B cell (primary cell): ENCODE results near the gene GTF2A1.

ENCODE experiments used
- CTCF ChIP-seq: fragments of 200-600 bp; IDR thresholded peaks from one replicate; pipeline ENCODE4 v1.8.0; 2022; ENCODE audit warnings: antibody characterized with exemption, mild to moderate bottlenecking
- EZH2 ChIP-seq: IDR thresholded peaks from 2 replicates; pipeline ENCODE4 v1.6.1; 2012; ENCODE audit warnings: borderline replicate concordance, low read depth, mild to moderate bottlenecking, moderate library complexity, low read length; ENCODE audit not compliant: insufficient read depth, poor library complexity, severe bottlenecking

DNA sequence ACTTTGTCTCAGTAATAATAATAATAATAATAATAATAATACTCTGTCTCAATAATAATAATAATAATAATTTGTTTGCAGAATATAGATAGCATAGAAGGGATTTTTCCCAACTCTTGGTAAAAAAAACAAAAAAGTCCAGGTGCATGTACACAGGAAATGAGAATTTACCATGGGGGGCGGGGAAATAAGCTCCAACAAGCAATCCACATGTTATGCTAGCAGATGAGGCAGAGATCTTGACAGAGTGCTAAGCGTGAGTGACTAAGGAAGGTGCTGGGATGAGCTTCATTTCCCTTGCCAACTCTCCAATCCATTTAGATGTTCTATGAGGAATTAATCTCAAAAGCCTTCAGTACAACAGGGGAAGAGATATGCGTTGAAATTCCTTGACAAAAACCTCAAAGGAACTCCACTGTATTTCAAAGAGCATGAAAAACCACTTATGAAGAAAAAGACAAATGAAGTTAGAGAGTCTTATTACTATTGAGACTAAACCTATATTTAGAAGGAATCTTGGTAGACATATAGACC is 44.9 kb upstream of the GTF2A1 start:
- TF ChIP-seq CTCF (no peak), EZH2 (no peak)
